Measurements from ENCODE around the gene SDHB. TPM values are rescaled to one million over a fixed set of nuclear protein-coding genes. Genes with fewer than 3 reads are reported as not detected.

Gene SDHB
- total and polyA plus RNA-seq, 10 of the 15 experiments (the other 5 are each of a cell fraction or from before 2014, with no cell fraction given): 101 to 319 (median 188) TPM

DNA sequence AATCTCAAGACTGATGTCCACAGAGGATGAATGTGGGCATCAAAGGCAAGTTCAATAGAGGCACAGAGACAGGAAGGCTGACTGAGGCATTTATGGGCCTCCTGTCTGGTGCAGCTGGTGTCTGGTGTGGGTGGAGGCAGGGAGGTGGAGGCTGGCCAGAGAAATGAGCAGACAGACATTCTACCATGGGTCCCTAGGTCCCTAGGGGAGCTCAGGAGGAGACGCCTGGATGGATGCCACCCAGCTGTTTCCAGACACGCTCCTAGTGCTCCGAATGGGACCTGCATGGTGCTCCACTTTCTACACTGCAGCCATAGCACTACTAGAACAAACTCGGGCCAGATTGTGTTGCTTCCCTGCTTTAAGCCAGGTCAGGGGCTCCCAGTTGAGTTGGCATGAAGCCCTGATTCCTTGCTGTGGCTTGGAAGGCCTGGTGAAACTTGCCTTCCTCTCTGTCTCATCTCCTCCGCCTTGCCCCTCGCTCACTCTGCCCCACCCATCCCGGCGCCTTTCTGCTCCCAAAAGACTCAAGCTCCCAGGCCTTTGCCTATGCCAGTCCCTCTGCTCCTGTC lies 40.1 kb upstream of the SDHB start (continued):
- TF ChIP-seq FOS (IDR thresholded peaks at IDR 0.05; ENCODE audit: borderline replicate concordance, extremely low read depth, insufficient read length): no peak
- TF ChIP-seq KAT2A (conservative IDR thresholded peaks at IDR 0.05; ENCODE audit: control insufficient read depth, low read depth, low read length): no peak

DNA sequence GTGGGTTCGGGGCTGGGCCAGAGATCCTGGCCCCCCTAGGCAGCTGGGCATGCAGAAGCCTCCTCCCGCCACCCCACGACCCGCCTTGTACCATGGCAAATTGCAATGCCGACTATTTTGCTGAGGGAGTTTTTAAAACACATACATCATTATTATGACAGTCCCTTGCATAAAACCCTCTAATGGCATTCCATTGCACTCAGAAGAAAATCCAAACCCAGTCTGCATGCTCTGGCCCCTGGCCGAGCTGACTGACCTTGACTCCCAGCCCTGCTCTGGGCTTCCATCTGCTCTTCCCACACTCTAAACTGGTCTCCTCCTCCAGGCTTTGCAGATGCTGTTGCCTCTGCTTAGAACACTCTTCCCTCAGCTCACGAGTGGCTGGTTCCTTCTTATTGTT lies 37.4 kb upstream of the SDHB start:
- ATAC-seq (no peak), FAIRE-seq (no peak), DNase-seq (ENCODE audit: low read depth, low spot score) (no peak)
- H3K27me3 ChIP-seq (replicated peaks in 1 of 2; ENCODE audit: control insufficient read depth in 2 of 2, insufficient read depth in 2 of 2, low read length in 1 of 2): no peaks in the 10 kb centered on the region; a peak in 1 of 4 replicates
- no peak overlapping the region for H3K4me3 ChIP-seq
- BruUV-seq (replicated peaks): no TSS peak
- H3K27ac ChIP-seq (ENCODE audit: control insufficient read depth, insufficient read depth): no peak overlapping the region
- TF ChIP-seq KDM1A (IDR thresholded peaks at IDR 0.05; ENCODE audit: borderline replicate concordance) (no peak), CHD4 (IDR thresholded peaks at IDR 0.05) (no peak), FOXM1 (IDR thresholded peaks at IDR 0.05; ENCODE audit: low read depth, low read length) (no peak), ZSCAN29 (IDR thresholded peaks at IDR 0.05) (no peak)
- TF ChIP-seq, protein P1, sequence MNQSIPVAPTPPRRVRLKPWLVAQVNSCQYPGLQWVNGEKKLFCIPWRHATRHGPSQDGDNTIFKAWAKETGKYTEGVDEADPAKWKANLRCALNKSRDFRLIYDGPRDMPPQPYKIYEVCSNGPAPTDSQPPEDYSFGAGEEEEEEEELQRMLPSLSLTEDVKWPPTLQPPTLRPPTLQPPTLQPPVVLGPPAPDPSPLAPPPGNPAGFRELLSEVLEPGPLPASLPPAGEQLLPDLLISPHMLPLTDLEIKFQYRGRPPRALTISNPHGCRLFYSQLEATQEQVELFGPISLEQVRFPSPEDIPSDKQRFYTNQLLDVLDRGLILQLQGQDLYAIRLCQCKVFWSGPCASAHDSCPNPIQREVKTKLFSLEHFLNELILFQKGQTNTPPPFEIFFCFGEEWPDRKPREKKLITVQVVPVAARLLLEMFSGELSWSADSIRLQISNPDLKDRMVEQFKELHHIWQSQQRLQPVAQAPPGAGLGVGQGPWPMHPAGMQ (IDR thresholded peaks at IDR 0.05; ENCODE audit: borderline replicate concordance): no peak
- no peaks in the 10 kb centered on the region; the same call in 2 of the 3 replicates for H3K9me3 ChIP-seq (replicated peaks; ENCODE audit: control insufficient read depth, insufficient read depth, low read length)
- CTCF ChIA-PET: no interaction called here
- no peaks in the 10 kb centered on the region for H4K20me1 ChIP-seq (ENCODE audit: control insufficient read depth, insufficient read depth)
- intact Hi-C loops (cut with micrococcal nuclease; ENCODE audit: unreplicated experiment) (no loop called here), in situ Hi-C loops (cut with MboI) (no loop called here)
- 59% methylated on average over 7 of the region's 7 CpGs for WGBS (ENCODE audit: insufficient coverage, insufficient replicate concordance, low lambda C conversion rate, missing lambda C conversion rate)
- H3K36me3 ChIP-seq (ENCODE audit: control insufficient read depth in 2 of 2, insufficient read depth in 2 of 2, low read length in 1 of 2): no peaks in the 10 kb centered on the region
- no peak overlapping the region for H3K4me2 ChIP-seq (ENCODE audit: control insufficient read depth, insufficient read depth)
- RAD21 ChIA-PET (ENCODE audit: unreplicated experiment): no interaction called here
- SMC1A ChIA-PET (ENCODE audit: uncharacterized antibody, unreplicated experiment): no interaction called here
- H3K79me2 ChIP-seq (ENCODE audit: control insufficient read depth, insufficient read depth, low read length): no peaks in the 10 kb centered on the region
- POLR2A ChIA-PET: interaction anchor here (0.6 kb wide), 1 partner anchor 29 kb away, joined by 5 read pairs; no protein-coding TSS in a partner anchor
- H2AFZ ChIP-seq (ENCODE audit: control insufficient read depth, low read depth, low read length): no peak overlapping the region
- H3K9ac ChIP-seq (ENCODE audit: control insufficient read depth, insufficient read depth, low read length): no peak overlapping the region
- H3K4me1 ChIP-seq (ENCODE audit: control insufficient read depth, insufficient read depth, low read length): no peaks in the 10 kb centered on the region

Measured in GM12878 (cell line).